PC-3 (cell line): Measurements from ENCODE around the gene IBA57.

Source experiments
- CTCF ChIP-seq: fragments of 300-600 bp; sonication (generic); conservative IDR thresholded peaks from 2 replicates; pipeline ENCODE4 v1.5.1; 2017; ENCODE audit warnings: antibody characterized with exemption, low read depth, mild to moderate bottlenecking, low read length
- EZH2 ChIP-seq: fragments of 300-600 bp; sonication (generic); IDR thresholded peaks from one replicate; pipeline ENCODE4 v1.6.1; 2017; ENCODE audit warnings: antibody characterized with exemption, mild to moderate bottlenecking, low read length; ENCODE audit not compliant: unreplicated experiment
- EZH2phosphoT487 ChIP-seq: fragments of 300-600 bp; sonication (generic); IDR thresholded peaks from 2 replicates; pipeline ENCODE4 v1.6.1; 2018; ENCODE audit warnings: mild to moderate bottlenecking, antibody characterized with exemption, low read length, borderline replicate concordance

GRCh38 chr1:228159008-228159665 lies 6.5 kb upstream of the IBA57 start:
- TF ChIP-seq EZH2 (no peak), CTCF (no peak), EZH2phosphoT487 (no peak)
